BE2C (cell line): ENCODE measurements around the gene RFX2.

ENCODE experiments used
- DNase-seq: peaks from one replicate; pipeline ENCODE4 v3.0.0-alpha.2; 2020
- H3K27me3 ChIP-seq: fragments of 250-450 bp; sonication (Bioruptor Pico); 2 replicates; pipeline ENCODE4 v1.5.1; 2020; ENCODE audit warnings: mild to moderate bottlenecking
- H3K36me3 ChIP-seq: fragments of 250-450 bp; sonication (Bioruptor Pico); 2 replicates; pipeline ENCODE4 v1.5.1; 2020; ENCODE audit warnings: mild to moderate bottlenecking
- H3K4me1 ChIP-seq: fragments of 250-450 bp; sonication (Bioruptor Pico); 2 replicates; pipeline ENCODE4 v1.5.1; 2020
- H3K4me3 ChIP-seq: 2 replicates; pipeline ENCODE4 v1.5.1; 2011; ENCODE audit warnings: low read depth, low read length
- H3K9me3 ChIP-seq: fragments of 250-450 bp; sonication (Bioruptor Pico); 2 replicates; pipeline ENCODE4 v1.5.1; 2020
- CTCF ChIP-seq: IDR thresholded peaks from 2 replicates; pipeline ENCODE4 v1.5.1; 2012; ENCODE audit warnings: mild to moderate bottlenecking, low read depth, low read length

The RFX2 gene

GRCh38 chr19:6048348-6048747 lies 62.0 kb downstream of the RFX2 start:
- peaks cover 6% of the 10 kb centered on the region; the same call in 1 of the 2 replicates for H3K4me1 ChIP-seq
- no peaks in the 10 kb centered on the region for H3K27me3 ChIP-seq
- no peaks in the 10 kb centered on the region for H3K9me3 ChIP-seq
- TF ChIP-seq CTCF: no peak
- no peak for DNase-seq
- no peaks in the 10 kb centered on the region for H3K36me3 ChIP-seq
- no peak overlapping the region for H3K4me3 ChIP-seq

GRCh38 chr19:6047741-6048251 lies 62.5 kb downstream of the RFX2 start:
- no peaks in the 10 kb centered on the region for H3K9me3 ChIP-seq
- TF ChIP-seq CTCF: peak; percentile 94
- H3K36me3 ChIP-seq: no peaks in the 10 kb centered on the region
- DNase-seq: peak; percentile 66
- no peaks in the 10 kb centered on the region for H3K27me3 ChIP-seq
- peaks cover 6% of the 10 kb centered on the region; the same call in 1 of the 2 replicates for H3K4me1 ChIP-seq
- no peak overlapping the region for H3K4me3 ChIP-seq

- Histone ChIP-seq H3K9me3 (no peaks in the 10 kb centered on the region), H3K4me3 (no peak overlapping the region), H3K4me1 (peaks cover 6% of the 10 kb centered on the region; the same call in 1 of the 2 replicates), H3K27me3 (no peaks in the 10 kb centered on the region), H3K36me3 (no peaks in the 10 kb centered on the region)
- no peak for TF ChIP-seq CTCF
- DNase-seq: no peak
Measured at GRCh38 chr19:6047256-6047655, 63.0 kb downstream of the RFX2 start.

- no peak for TF ChIP-seq CTCF
- Histone ChIP-seq H3K9me3 (no peaks in the 10 kb centered on the region), H3K36me3 (no peaks in the 10 kb centered on the region), H3K27me3 (no peaks in the 10 kb centered on the region), H3K4me3 (no peak overlapping the region), H3K4me1 (peaks cover 6% of the 10 kb centered on the region; the same call in 1 of the 2 replicates)
- no peak for DNase-seq
Measured at GRCh38 chr19:6045108-6045507, 65.2 kb downstream of the RFX2 start.

- no peak for TF ChIP-seq CTCF
Measured at GRCh38 chr19:6044056-6044805, 66.1 kb downstream of the RFX2 start.

More at GRCh38 chr19:6044056-6044805, 66.1 kb downstream of the RFX2 start:
- Histone ChIP-seq H3K27me3 (no peaks in the 10 kb centered on the region), H3K4me3 (no peak overlapping the region), H3K36me3 (no peaks in the 10 kb centered on the region), H3K4me1 (peaks cover 6% of the 10 kb centered on the region; the same call in 1 of the 2 replicates), H3K9me3 (no peaks in the 10 kb centered on the region)
- no peak for DNase-seq
